ENCODE measurements around the gene PDE4B. TPM values are rescaled to one million over a fixed set of nuclear protein-coding genes. Genes with fewer than 3 reads are reported as not detected.

The PDE4B gene
- polyA plus RNA-seq, 3 donors from 2014 or later: 7.4 to 25.1 (median 18.9) TPM

GRCh38 chr1:66242646-66243547 is 450.2 kb downstream of the PDE4B start:
- Mint-ChIP-seq H3K9me3 (no peaks in the 10 kb centered on the region), H3K36me3 (no peaks in the 10 kb centered on the region), H3K27me3 (ENCODE audit: low read depth in 3 of 3) (peaks cover 0 to 1% (median 0%) of the 10 kb centered on the region in 3 donors), H3K27ac (no peak overlapping the region), H3K4me3 (no peak overlapping the region), H3K4me1 (no peaks in the 10 kb centered on the region)
- DNase-seq: peak; percentile 26 to 38 (median 32)

GRCh38 chr1:66243548-66244130 is 450.9 kb downstream of the PDE4B start:
- DNase-seq: no peak
- Mint-ChIP-seq H3K27me3 (ENCODE audit: low read depth in 3 of 3) (no peaks in the 10 kb centered on the region), H3K9me3 (no peaks in the 10 kb centered on the region), H3K4me3 (no peak overlapping the region), H3K36me3 (no peaks in the 10 kb centered on the region), H3K27ac (no peak overlapping the region), H3K4me1 (no peaks in the 10 kb centered on the region)

GRCh38 chr1:66244429-66244828 is 451.7 kb downstream of the PDE4B start:
- H3K27ac Mint-ChIP-seq: no peak overlapping the region
- no peaks in the 10 kb centered on the region for H3K9me3 Mint-ChIP-seq
- no peak for DNase-seq
- no peak overlapping the region for H3K4me3 Mint-ChIP-seq
- H3K4me1 Mint-ChIP-seq: no peaks in the 10 kb centered on the region
- no peaks in the 10 kb centered on the region for H3K27me3 Mint-ChIP-seq (ENCODE audit: low read depth in 3 of 3)
- H3K36me3 Mint-ChIP-seq: no peaks in the 10 kb centered on the region

- Mint-ChIP-seq H3K4me3 (no peak overlapping the region), H3K27ac (no peak overlapping the region), H3K27me3 (ENCODE audit: low read depth in 3 of 3) (no peaks in the 10 kb centered on the region), H3K4me1 (no peaks in the 10 kb centered on the region), H3K9me3 (no peaks in the 10 kb centered on the region), H3K36me3 (no peaks in the 10 kb centered on the region)
- no peak for DNase-seq
Measured at GRCh38 chr1:66245691-66246090, 453.0 kb downstream of the PDE4B start.

- no peaks in the 10 kb centered on the region for H3K9me3 Mint-ChIP-seq
- no peak overlapping the region for H3K27ac Mint-ChIP-seq
- no peaks in the 10 kb centered on the region for H3K36me3 Mint-ChIP-seq
- no peak for DNase-seq
- no peak overlapping the region for H3K4me3 Mint-ChIP-seq
- H3K27me3 Mint-ChIP-seq (ENCODE audit: low read depth in 3 of 3): no peaks in the 10 kb centered on the region
- no peaks in the 10 kb centered on the region for H3K4me1 Mint-ChIP-seq
Measured at GRCh38 chr1:66246351-66247269, 453.9 kb downstream of the PDE4B start.

- DNase-seq: no peak
- Mint-ChIP-seq H3K4me1 (no peaks in the 10 kb centered on the region), H3K27ac (no peak overlapping the region), H3K36me3 (no peaks in the 10 kb centered on the region), H3K9me3 (no peaks in the 10 kb centered on the region), H3K27me3 (ENCODE audit: low read depth in 3 of 3) (no peaks in the 10 kb centered on the region), H3K4me3 (peak overlapping the region in 1 of 5 donors; percentile 15)
Measured at GRCh38 chr1:66247415-66248208, 454.9 kb downstream of the PDE4B start.

- no peaks in the 10 kb centered on the region for H3K4me1 Mint-ChIP-seq
- H3K27ac Mint-ChIP-seq: no peak overlapping the region
- H3K27me3 Mint-ChIP-seq (ENCODE audit: low read depth in 3 of 3): no peaks in the 10 kb centered on the region
- DNase-seq: no peak
- H3K9me3 Mint-ChIP-seq: no peaks in the 10 kb centered on the region
- no peaks in the 10 kb centered on the region for H3K36me3 Mint-ChIP-seq
- H3K4me3 Mint-ChIP-seq: no peak overlapping the region
Measured at GRCh38 chr1:66248257-66248656, 455.6 kb downstream of the PDE4B start.

- H3K9me3 Mint-ChIP-seq: no peaks in the 10 kb centered on the region
Measured at GRCh38 chr1:66248746-66249145, 456.1 kb downstream of the PDE4B start.

GRCh38 chr1:66250075-66250474 is 457.4 kb downstream of the PDE4B start:
- peaks cover 0 to 3% (median 0%) of the 10 kb centered on the region in 3 donors for H3K27me3 Mint-ChIP-seq (ENCODE audit: low read depth in 3 of 3)
- no peaks in the 10 kb centered on the region for H3K36me3 Mint-ChIP-seq
- H3K4me1 Mint-ChIP-seq: no peaks in the 10 kb centered on the region
- no peaks in the 10 kb centered on the region for H3K9me3 Mint-ChIP-seq
- no peak overlapping the region for H3K27ac Mint-ChIP-seq
- H3K4me3 Mint-ChIP-seq: no peak overlapping the region
- DNase-seq: no peak

More at GRCh38 chr1:66248746-66249145, 456.1 kb downstream of the PDE4B start:
- DNase-seq: no peak
- Mint-ChIP-seq H3K27me3 (ENCODE audit: low read depth in 3 of 3) (no peaks in the 10 kb centered on the region), H3K36me3 (no peaks in the 10 kb centered on the region), H3K4me1 (no peaks in the 10 kb centered on the region), H3K4me3 (no peak overlapping the region), H3K27ac (no peak overlapping the region)

- no peaks in the 10 kb centered on the region for H3K9me3 Mint-ChIP-seq
- no peaks in the 10 kb centered on the region for H3K4me1 Mint-ChIP-seq
- no peaks in the 10 kb centered on the region for H3K36me3 Mint-ChIP-seq
- no peak overlapping the region for H3K4me3 Mint-ChIP-seq
- peaks cover 0 to 3% (median 0%) of the 10 kb centered on the region in 3 donors for H3K27me3 Mint-ChIP-seq (ENCODE audit: low read depth in 3 of 3)
- no peak overlapping the region for H3K27ac Mint-ChIP-seq
- DNase-seq: no peak
Measured at GRCh38 chr1:66250478-66250877, 457.8 kb downstream of the PDE4B start.

- Mint-ChIP-seq H3K9me3 (no peaks in the 10 kb centered on the region), H3K27ac (no peak overlapping the region), H3K4me3 (no peak overlapping the region), H3K4me1 (no peaks in the 10 kb centered on the region), H3K36me3 (no peaks in the 10 kb centered on the region), H3K27me3 (ENCODE audit: low read depth in 3 of 3) (peaks cover 0 to 3% (median 1%) of the 10 kb centered on the region in 3 donors)
- no peak for DNase-seq
Measured at GRCh38 chr1:66251546-66251945, 458.9 kb downstream of the PDE4B start.

- H3K27ac Mint-ChIP-seq: no peak overlapping the region
- peaks cover 0 to 3% (median 1%) of the 10 kb centered on the region in 3 donors for H3K27me3 Mint-ChIP-seq (ENCODE audit: low read depth in 3 of 3)
- H3K9me3 Mint-ChIP-seq: no peaks in the 10 kb centered on the region
- no peaks in the 10 kb centered on the region for H3K36me3 Mint-ChIP-seq
- H3K4me3 Mint-ChIP-seq: no peak overlapping the region
- DNase-seq: peak; percentile 34 to 36 (median 35)
- no peaks in the 10 kb centered on the region for H3K4me1 Mint-ChIP-seq
Measured at GRCh38 chr1:66253330-66253921, 460.7 kb downstream of the PDE4B start.

- no peak for DNase-seq
- no peaks in the 10 kb centered on the region for H3K4me1 Mint-ChIP-seq
- no peak overlapping the region for H3K4me3 Mint-ChIP-seq
- H3K9me3 Mint-ChIP-seq: no peaks in the 10 kb centered on the region
- no peak overlapping the region for H3K27ac Mint-ChIP-seq
- no peaks in the 10 kb centered on the region for H3K36me3 Mint-ChIP-seq
- H3K27me3 Mint-ChIP-seq (ENCODE audit: low read depth in 3 of 3): peaks cover 0 to 3% (median 1%) of the 10 kb centered on the region in 3 donors
Measured at GRCh38 chr1:66254785-66255184, 462.1 kb downstream of the PDE4B start.

Measured in immature natural killer cell (primary cell).